Caco-2 (cell line): ENCODE measurements around the gene TEKT3. TPM values are rescaled to one million over a fixed set of nuclear protein-coding genes. Genes with fewer than 3 reads are reported as not detected.

ENCODE experiments used
- BruUV-seq: library from RNA; stranded (reverse); fragments of 400-500 nt; replicated peaks from 2 replicates; lab custom pipeline; 2021; lab: Mats Ljungman, UMichigan
- CTCF ChIA-PET: fragments of 300-600 bp; sonication (Branson Sonifier 250); formaldehyde crosslinking; loops from one replicate; lab custom pipeline; 2022; ENCODE audit warnings: antibody characterized with exemption; lab: Charles Lee
- POLR2A ChIA-PET: fragments of 300-600 bp; sonication (Branson Sonifier 250); formaldehyde crosslinking; loops from one replicate; lab custom pipeline; 2022; ENCODE audit warnings: antibody characterized with exemption; lab: Charles Lee
- DNase-seq, 2 experiments: peaks; one replicate each; pipeline versions ENCODE4 v3.0.0 to v3.0.0-alpha.2; 2020 to 2022
- H3K27me3 ChIP-seq: replicated peaks from 2 replicates; pipeline ENCODE4 v1.6.0; 2011; ENCODE audit warnings: low read length; ENCODE audit not compliant: control insufficient read depth, insufficient read depth
- H3K36me3 ChIP-seq: 2 replicates; pipeline ENCODE4 v1.5.1; 2011; ENCODE audit warnings: low read length; ENCODE audit not compliant: control insufficient read depth, insufficient read depth
- H3K4me1 ChIP-seq: fragments of 250-450 bp; sonication (Bioruptor Pico); 2 replicates; pipeline ENCODE4 v1.5.1; 2020; ENCODE audit warnings: mild to moderate bottlenecking
- H3K4me3 ChIP-seq: 2 replicates; pipeline ENCODE4 v1.5.1; 2011; ENCODE audit warnings: low read depth, mild to moderate bottlenecking, control low read depth, low read length
- H3K9me3 ChIP-seq: fragments of 250-450 bp; sonication (Bioruptor Pico); 2 replicates; pipeline ENCODE4 v1.5.1; 2020; ENCODE audit warnings: mild to moderate bottlenecking, moderate library complexity
- H3K27ac Mint-ChIP-seq: one replicate; pipeline ENCODE4 v1.8.0; 2022; ENCODE audit warnings: mixed read lengths; ENCODE audit not compliant: unreplicated experiment
- H3K27me3 Mint-ChIP-seq: one replicate; pipeline ENCODE4 v1.8.0; 2022; ENCODE audit warnings: mixed read lengths; ENCODE audit not compliant: insufficient read depth, unreplicated experiment
- H3K36me3 Mint-ChIP-seq: one replicate; pipeline ENCODE4 v1.8.0; 2022; ENCODE audit warnings: mild to moderate bottlenecking, mixed read lengths; ENCODE audit not compliant: insufficient read depth, unreplicated experiment
- H3K4me1 Mint-ChIP-seq: one replicate; pipeline ENCODE4 v1.8.0; 2022; ENCODE audit warnings: low read depth, mixed read lengths; ENCODE audit not compliant: unreplicated experiment
- H3K4me3 Mint-ChIP-seq: one replicate; pipeline ENCODE4 v1.8.0; 2022; ENCODE audit warnings: mild to moderate bottlenecking, moderate library complexity, mixed read lengths; ENCODE audit not compliant: unreplicated experiment
- H3K9me3 Mint-ChIP-seq: one replicate; pipeline ENCODE4 v1.8.0; 2022; ENCODE audit warnings: mixed read lengths; ENCODE audit not compliant: unreplicated experiment
- CTCF ChIP-seq, 2 experiments: fragments of 200-600 bp in 1 of 2; IDR thresholded peaks; 1 replicate in 1 of 2; 2 replicates in 1 of 2; pipeline versions ENCODE4 v1.5.1 to v1.8.0; 2011 to 2022; ENCODE audit warnings: antibody characterized with exemption in 1 of 2, control low read depth in 1 of 2, inconsistent platforms in 1 of 2, low read depth in 1 of 2, low read length in 1 of 2, mild to moderate bottlenecking in 1 of 2, moderate library complexity in 1 of 2; ENCODE audit not compliant: insufficient read depth in 1 of 2, severe bottlenecking in 1 of 2, unreplicated experiment in 1 of 2
- intact Hi-C: fragments of 100-400 bp; cut with micrococcal nuclease; formaldehyde crosslinking; loops from one replicate; pipeline ENCODE4 v1.10.0; 2022; ENCODE audit not compliant: unreplicated experiment
- total RNA-seq: library from RNA; stranded (reverse); gene quantifications from 2 replicates; pipeline ENCODE4 v1.2.3, GENCODE V29; 2022

TEKT3 gene
- total RNA-seq, 1 experiment from 2014 or later = 0.43 TPM

- Mint-ChIP-seq H3K27me3 (no peaks in the 10 kb centered on the region), H3K27ac (no peak overlapping the region), H3K36me3 (no peaks in the 10 kb centered on the region), H3K9me3 (no peaks in the 10 kb centered on the region), H3K4me3 (no peak overlapping the region), H3K4me1 (no peaks in the 10 kb centered on the region)
- no peaks in the 10 kb centered on the region for H3K9me3 ChIP-seq
- H3K4me3 ChIP-seq = no peak overlapping the region
- H3K36me3 ChIP-seq = no peaks in the 10 kb centered on the region
- no peaks in the 10 kb centered on the region for H3K27me3 ChIP-seq
- CTCF ChIA-PET = no interaction called here
- POLR2A ChIA-PET = no interaction called here
- TF ChIP-seq CTCF (IDR thresholded peaks at IDR 0.05; ENCODE audit: insufficient read depth in 1 of 2, low read depth in 1 of 2, low read length in 1 of 2, severe bottlenecking in 1 of 2, unreplicated experiment in 1 of 2) = no peak
- intact Hi-C loops = no loop called here
- no TSS peak for BruUV-seq
- no peak for DNase-seq
- no peaks in the 10 kb centered on the region for H3K4me1 ChIP-seq
Measured at GRCh38 chr17:15335446-15335845, 6.0 kb downstream of the TEKT3 start.

DNA sequence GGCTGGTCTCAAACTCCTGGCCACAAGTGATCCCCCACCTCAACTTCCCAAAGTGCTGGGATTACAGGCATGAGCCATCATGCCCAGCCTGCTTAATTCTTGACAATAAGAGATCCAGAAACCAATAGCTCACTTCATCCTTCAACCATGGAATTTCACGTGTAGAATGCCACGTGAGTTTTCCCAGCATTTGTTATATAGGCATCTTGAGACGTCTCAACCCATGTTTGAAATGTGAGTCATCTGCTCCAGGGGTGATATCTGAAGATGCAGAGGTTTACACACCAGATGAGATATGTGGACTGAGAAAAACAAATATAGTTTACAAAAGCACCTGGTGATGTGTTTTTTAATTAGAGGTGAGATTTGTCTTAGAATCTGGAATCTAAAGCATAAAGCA, 7.1 kb downstream of the TEKT3 start:
- H3K4me1 ChIP-seq = no peaks in the 10 kb centered on the region
- Mint-ChIP-seq H3K4me3 (no peak overlapping the region), H3K36me3 (no peaks in the 10 kb centered on the region), H3K9me3 (no peaks in the 10 kb centered on the region), H3K27me3 (no peaks in the 10 kb centered on the region), H3K27ac (no peak overlapping the region), H3K4me1 (no peaks in the 10 kb centered on the region)
- no peak overlapping the region for H3K4me3 ChIP-seq
- H3K9me3 ChIP-seq = no peaks in the 10 kb centered on the region
- intact Hi-C loops = no loop called here
- no peak for DNase-seq
- no peak for TF ChIP-seq CTCF (IDR thresholded peaks at IDR 0.05; ENCODE audit: insufficient read depth in 1 of 2, low read depth in 1 of 2, low read length in 1 of 2, severe bottlenecking in 1 of 2, unreplicated experiment in 1 of 2)
- ChIA-PET POLR2A (no interaction called here), CTCF (no interaction called here)
- H3K27me3 ChIP-seq = no peaks in the 10 kb centered on the region
- BruUV-seq = no TSS peak
- no peaks in the 10 kb centered on the region for H3K36me3 ChIP-seq

DNA sequence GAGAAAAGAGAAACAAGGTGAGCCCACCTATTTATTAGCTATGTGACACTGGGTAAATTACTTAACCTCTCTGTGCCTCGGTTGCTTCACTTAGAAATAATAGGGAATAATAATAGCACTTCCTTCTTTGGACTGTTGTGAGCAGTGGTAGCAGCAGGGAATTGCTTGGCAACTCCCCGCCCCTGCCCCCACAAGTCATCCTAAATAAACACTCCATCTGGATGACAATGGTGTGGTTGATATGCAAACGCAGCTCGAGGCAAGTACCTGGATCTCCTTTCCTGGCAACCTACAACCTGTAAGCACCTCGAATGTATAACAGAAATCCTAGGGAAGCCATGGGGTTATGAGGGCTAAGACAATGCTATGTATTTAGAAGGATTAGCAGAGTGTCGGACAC, 9.1 kb downstream of the TEKT3 start:
- ChIA-PET CTCF (no interaction called here), POLR2A (no interaction called here)
- Mint-ChIP-seq H3K4me3 (no peak overlapping the region), H3K27ac (no peak overlapping the region), H3K4me1 (no peaks in the 10 kb centered on the region), H3K9me3 (no peaks in the 10 kb centered on the region), H3K36me3 (no peaks in the 10 kb centered on the region), H3K27me3 (no peaks in the 10 kb centered on the region)
- Histone ChIP-seq H3K9me3 (no peaks in the 10 kb centered on the region), H3K27me3 (no peaks in the 10 kb centered on the region), H3K4me1 (no peaks in the 10 kb centered on the region), H3K36me3 (no peaks in the 10 kb centered on the region), H3K4me3 (no peak overlapping the region)
- intact Hi-C loops = no loop called here
- TF ChIP-seq CTCF (IDR thresholded peaks at IDR 0.05; ENCODE audit: insufficient read depth in 1 of 2, low read depth in 1 of 2, low read length in 1 of 2, severe bottlenecking in 1 of 2, unreplicated experiment in 1 of 2) = no peak
- no peak for DNase-seq
- no TSS peak for BruUV-seq
